ENCODE results near the gene CRX.
"Not testable (repeated sequence)": the region's sequence is repeated elsewhere in the genome, so short reads cannot be mapped to it uniquely, and the experiment has no call there.

The CRX gene

GRCh38 chr19:47821460-47822020 lies at the start of gene CRX:
Gene CRX (plus strand): TSS chr19:47821937. CDS start chr19:47834444, 12,507 bp downstream.
- Histone ChIP-seq H3K36me3 (replicated peaks; ENCODE audit: insufficient read depth, low read length) (no peaks in the 10 kb centered on the region), H3K4me3 (ENCODE audit: low read length) (no peak within 1 kb of the TSS), H3F3A (ENCODE audit: insufficient read depth, low read length) (no peaks in the 10 kb centered on the region), H3K4me2 (ENCODE audit: low read depth, low read length) (no peak within 1 kb of the TSS), H3K9me2 (replicated peaks; ENCODE audit: insufficient read depth, low read length) (no peaks in the 10 kb centered on the region), H4K20me1 (ENCODE audit: insufficient read depth, low read length) (no peaks in the 10 kb centered on the region), H3K79me2 (ENCODE audit: low read length) (no peaks in the 10 kb centered on the region), H3K4me1 (ENCODE audit: low read length) (no peaks in the 10 kb centered on the region), H3K27me3 (replicated peaks; ENCODE audit: insufficient read depth, low read length) (peaks cover 83% of the 10 kb centered on the region), H2AFZ (ENCODE audit: low read length) (no peak within 1 kb of the TSS), H3K9me3 (replicated peaks; ENCODE audit: insufficient read depth, low read length) (no peaks in the 10 kb centered on the region), H3K9ac (ENCODE audit: low read length) (no peak within 1 kb of the TSS), H3K27ac (ENCODE audit: low read length) (no peak within 1 kb of the TSS)
- DNase-seq, result no peak
- TF ChIP-seq CTCF (IDR thresholded peaks at IDR 0.05; ENCODE audit: low read length), result no peak
- no peak for TF ChIP-seq EZH2 (optimal IDR thresholded peaks at IDR 0.05; ENCODE audit: low read depth, low read length)
- TF ChIP-seq EZH2phosphoT487 (IDR thresholded peaks at IDR 0.05; ENCODE audit: low read length), result no peak

GRCh38 chr19:47776568-47776967 lies 45.2 kb upstream of the CRX start:
- H3F3A ChIP-seq (ENCODE audit: insufficient read depth, low read length), result no peaks in the 10 kb centered on the region
- DNase-seq, result no peak
- H3K4me2 ChIP-seq (ENCODE audit: low read depth, low read length), result no peak overlapping the region
- no peaks in the 10 kb centered on the region for H3K9me3 ChIP-seq (replicated peaks; ENCODE audit: insufficient read depth, low read length)
- H3K36me3 ChIP-seq (replicated peaks; ENCODE audit: insufficient read depth, low read length), result no peaks in the 10 kb centered on the region
- peaks cover 11% of the 10 kb centered on the region for H3K79me2 ChIP-seq (ENCODE audit: low read length)
- H3K9ac ChIP-seq (ENCODE audit: low read length), result no peak overlapping the region
- no peak overlapping the region for H3K27ac ChIP-seq (ENCODE audit: low read length)
- H3K4me1 ChIP-seq (ENCODE audit: low read length), result no peaks in the 10 kb centered on the region
- H2AFZ ChIP-seq (ENCODE audit: low read length), result no peak overlapping the region
- no peaks in the 10 kb centered on the region for H3K9me2 ChIP-seq (replicated peaks; ENCODE audit: insufficient read depth, low read length)
- H3K27me3 ChIP-seq (replicated peaks; ENCODE audit: insufficient read depth, low read length), result peaks cover 25% of the 10 kb centered on the region
- H3K4me3 ChIP-seq (ENCODE audit: low read length), result no peak overlapping the region
- no peaks in the 10 kb centered on the region for H4K20me1 ChIP-seq (ENCODE audit: insufficient read depth, low read length)
- TF ChIP-seq EZH2phosphoT487 (IDR thresholded peaks at IDR 0.05; ENCODE audit: low read length), result no peak

GRCh38 chr19:47777245-47778048 lies 44.3 kb upstream of the CRX start:
- Histone ChIP-seq H3K4me2 (ENCODE audit: low read depth, low read length) (peak overlapping the region; percentile 84; the same call in 1 of the 2 replicates), H3K27me3 (replicated peaks; ENCODE audit: insufficient read depth, low read length) (peaks cover 20% of the 10 kb centered on the region), H2AFZ (ENCODE audit: low read length) (peak overlapping the region; percentile 94), H3K79me2 (ENCODE audit: low read length) (peaks cover 11% of the 10 kb centered on the region), H3K4me3 (ENCODE audit: low read length) (peak overlapping the region; percentile 87)
- H3K9me2 ChIP-seq (replicated peaks; ENCODE audit: insufficient read depth, low read length); H4K20me1 ChIP-seq (ENCODE audit: insufficient read depth, low read length); H3F3A ChIP-seq (ENCODE audit: insufficient read depth, low read length); H3K4me1 ChIP-seq (ENCODE audit: low read length); H3K36me3 ChIP-seq (replicated peaks; ENCODE audit: insufficient read depth, low read length); H3K9ac ChIP-seq (ENCODE audit: low read length); H3K27ac ChIP-seq (ENCODE audit: low read length); H3K9me3 ChIP-seq (replicated peaks; ENCODE audit: insufficient read depth, low read length); DNase-seq: not testable (repeated sequence)

- Histone ChIP-seq H3K4me1 (ENCODE audit: low read length) (no peaks in the 10 kb centered on the region), H3K79me2 (ENCODE audit: low read length) (peaks cover 11% of the 10 kb centered on the region), H4K20me1 (ENCODE audit: insufficient read depth, low read length) (no peaks in the 10 kb centered on the region), H3K4me3 (ENCODE audit: low read length) (peak within 1 kb of the TSS; percentile 87), H3F3A (ENCODE audit: insufficient read depth, low read length) (no peaks in the 10 kb centered on the region), H3K27ac (ENCODE audit: low read length) (peak within 1 kb of the TSS; percentile 53; the same call in 1 of the 2 replicates), H3K27me3 (replicated peaks; ENCODE audit: insufficient read depth, low read length) (peaks cover 14% of the 10 kb centered on the region), H3K9ac (ENCODE audit: low read length) (peak within 1 kb of the TSS; percentile 93), H2AFZ (ENCODE audit: low read length) (peak within 1 kb of the TSS; percentile 94), H3K9me2 (replicated peaks; ENCODE audit: insufficient read depth, low read length) (no peaks in the 10 kb centered on the region), H3K36me3 (replicated peaks; ENCODE audit: insufficient read depth, low read length) (no peaks in the 10 kb centered on the region), H3K9me3 (replicated peaks; ENCODE audit: insufficient read depth, low read length) (no peaks in the 10 kb centered on the region), H3K4me2 (ENCODE audit: low read depth, low read length) (peak within 1 kb of the TSS; percentile 84)
- DNase-seq, result peak; percentile 77
- no peak for TF ChIP-seq CTCF (IDR thresholded peaks at IDR 0.05; ENCODE audit: low read length)
- TF ChIP-seq EZH2 (optimal IDR thresholded peaks at IDR 0.05; ENCODE audit: low read depth, low read length), result no peak
- TF ChIP-seq EZH2phosphoT487 (IDR thresholded peaks at IDR 0.05; ENCODE audit: low read length), result no peak
Observed at GRCh38 chr19:47778049-47778953, 43.4 kb upstream of the CRX start, which contains the start of gene SELENOW. Gene SELENOW (plus strand): TSS chr19:47778703. CDS start chr19:47778786, 83 bp downstream.
